GM12892 (cell line): ENCODE results near the gene TNRC18.

Experiments
- POLR2A ChIP-seq: IDR thresholded peaks from 2 replicates; pipeline ENCODE4 v1.6.1; 2011; ENCODE audit warnings: low read depth, low read length, control low read depth
- POLR2AphosphoS5 ChIP-seq: IDR thresholded peaks from 2 replicates; pipeline ENCODE4 v1.6.1; 2011; ENCODE audit warnings: low read depth, low read length, control low read depth
- TAF1 ChIP-seq: IDR thresholded peaks from 2 replicates; pipeline ENCODE4 v1.6.1; 2011; ENCODE audit warnings: low read depth, mild to moderate bottlenecking, control low read depth, low read length, borderline replicate concordance

DNA sequence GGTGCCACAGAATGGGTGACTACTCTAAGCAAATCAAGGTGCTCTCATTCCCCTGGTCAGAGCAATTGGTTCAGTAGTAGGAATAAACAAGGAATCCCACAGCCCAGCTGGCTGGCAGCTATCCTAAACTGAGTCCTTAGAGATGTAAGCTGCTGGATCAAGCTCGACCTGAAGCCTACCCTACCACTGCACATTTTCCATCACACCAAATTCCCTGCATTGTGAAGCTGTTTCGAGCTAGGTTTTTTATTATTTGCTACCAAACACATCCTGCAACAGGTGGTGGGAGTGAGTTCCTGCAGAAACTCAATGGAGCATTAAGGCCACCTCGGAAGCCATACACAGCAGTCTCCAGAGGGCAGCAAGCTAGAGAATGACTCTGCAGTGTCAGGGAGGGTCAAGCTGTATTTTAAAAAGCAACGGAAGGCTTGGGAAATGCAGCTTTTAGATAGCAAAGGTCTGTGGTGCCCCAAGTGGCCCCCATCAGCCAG is 33.7 kb upstream of the TNRC18 start:
- TF ChIP-seq POLR2A: no peak
- no peak for TF ChIP-seq POLR2AphosphoS5
- no peak for TF ChIP-seq TAF1
